NCI-H187 treated with DMSO at 0.1 percent for 48 hours (cell line): ENCODE results near the gene SLC25A21.

Experiments
- DNase-seq: peaks from one replicate; lab custom pipeline; 2025; lab: John Stamatoyannopoulos, UW

Gene SLC25A21

DNA sequence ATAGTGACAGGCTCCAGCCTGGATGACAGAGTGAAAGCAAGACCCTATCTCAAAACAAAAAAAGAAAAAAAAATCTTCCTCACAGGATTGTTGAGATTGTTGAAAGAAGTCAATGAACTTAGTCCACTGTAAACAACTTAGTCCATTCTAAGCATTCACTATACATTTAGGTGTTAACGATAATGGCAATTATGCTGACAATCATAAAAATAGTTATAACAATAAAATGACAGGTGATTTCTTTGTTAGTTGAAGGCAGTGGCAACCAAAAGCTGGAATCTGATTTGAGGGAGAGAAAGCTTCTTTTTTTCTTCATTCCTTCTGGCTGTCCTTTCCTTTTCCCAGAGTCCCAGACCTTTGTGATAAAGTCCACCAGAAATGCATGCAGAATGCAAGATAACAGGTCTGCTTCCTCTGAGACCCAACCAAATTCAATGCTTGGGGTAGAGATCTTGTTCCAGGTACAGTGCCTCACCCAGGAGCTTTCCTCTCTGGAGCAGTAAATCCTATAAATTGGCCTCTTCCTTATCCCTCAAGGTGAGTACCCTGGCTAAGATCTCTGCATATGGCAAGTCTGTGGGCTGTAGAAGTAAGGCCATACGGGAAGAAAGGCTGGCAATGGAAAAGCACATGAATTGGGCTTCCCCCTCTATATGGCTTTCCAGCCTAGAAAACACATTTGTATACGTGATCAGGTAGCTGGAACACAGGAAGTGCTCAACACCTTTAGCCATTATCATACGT is 458.3 kb downstream of the SLC25A21 start:
- DNase-seq = no peak

DNA sequence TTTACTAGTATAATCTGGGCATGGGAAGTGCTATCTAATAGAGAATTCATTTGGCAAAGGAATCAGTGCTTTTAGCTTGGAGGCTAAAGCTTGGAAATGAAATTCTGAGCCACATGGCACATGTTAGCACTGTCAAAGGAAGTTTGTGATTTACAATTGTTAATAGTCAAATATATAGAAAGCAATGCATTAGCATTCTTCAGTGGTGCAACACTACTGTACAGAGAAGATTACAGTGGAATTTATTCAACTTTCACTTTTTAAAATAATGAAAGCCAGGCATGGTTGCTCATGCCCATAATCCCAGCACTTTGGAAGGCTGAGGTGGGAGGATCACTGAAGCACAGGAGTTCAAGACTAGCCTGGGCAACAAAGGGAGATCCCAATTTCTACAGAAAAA is 464.8 kb downstream of the SLC25A21 start:
- no peak for DNase-seq

DNA sequence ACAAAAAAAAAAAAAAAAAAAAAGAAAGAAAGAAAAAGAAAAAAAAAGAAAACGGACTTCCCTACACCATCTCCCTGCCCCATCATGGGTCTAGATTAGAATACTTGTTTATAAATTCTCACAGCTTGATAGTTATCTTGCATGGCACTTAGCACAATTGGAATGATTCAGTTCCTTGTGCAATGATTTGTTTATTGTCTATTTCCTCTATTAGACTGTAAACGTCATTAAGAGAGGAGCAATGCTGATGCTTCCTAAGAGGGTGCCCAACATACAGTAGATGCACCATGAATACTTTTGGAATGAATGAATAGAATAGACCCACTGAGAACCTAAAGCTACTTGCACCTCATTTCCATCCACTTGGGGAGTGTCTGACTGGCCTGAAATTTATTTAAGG is 469.9 kb downstream of the SLC25A21 start:
- DNase-seq = no peak

DNA sequence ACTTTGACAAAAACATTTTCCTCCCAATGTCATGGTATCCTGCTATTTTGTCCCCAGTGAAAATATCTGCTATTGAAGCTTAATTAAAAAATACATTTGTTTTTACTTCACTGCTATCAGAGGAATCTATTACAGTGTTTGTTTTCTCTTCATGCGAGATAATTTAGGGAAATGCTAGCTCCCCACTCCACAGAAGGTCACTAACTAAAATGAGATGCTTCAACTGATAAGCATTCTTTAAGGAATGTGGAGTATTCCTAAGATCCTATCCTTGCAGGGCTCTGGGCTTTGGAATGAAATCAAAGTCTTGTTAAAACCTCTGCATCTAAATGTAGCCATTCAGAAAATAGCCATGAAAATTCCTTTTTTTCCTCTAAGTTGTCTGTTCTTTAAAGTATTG is 471.3 kb downstream of the SLC25A21 start:
- DNase-seq = no peak

DNA sequence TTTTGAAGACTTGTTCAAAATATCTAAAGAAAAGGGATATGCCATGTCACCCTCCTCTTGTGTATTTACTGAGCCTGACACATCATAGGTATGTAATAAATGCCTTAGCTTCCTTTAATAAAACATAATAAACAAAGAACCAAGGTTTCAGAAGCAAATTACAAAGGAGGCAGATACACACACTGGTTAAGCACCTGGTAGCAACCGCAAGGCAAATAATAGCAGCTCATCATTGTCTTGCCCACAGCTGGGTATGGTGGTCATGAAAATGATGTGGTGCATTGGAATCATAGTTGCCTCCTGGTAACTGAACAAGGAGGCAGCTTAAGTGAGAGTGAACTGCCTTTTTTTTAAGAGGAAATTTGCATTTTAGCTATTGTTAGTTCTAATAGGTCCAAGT is 471.8 kb downstream of the SLC25A21 start:
- no peak for DNase-seq

DNA sequence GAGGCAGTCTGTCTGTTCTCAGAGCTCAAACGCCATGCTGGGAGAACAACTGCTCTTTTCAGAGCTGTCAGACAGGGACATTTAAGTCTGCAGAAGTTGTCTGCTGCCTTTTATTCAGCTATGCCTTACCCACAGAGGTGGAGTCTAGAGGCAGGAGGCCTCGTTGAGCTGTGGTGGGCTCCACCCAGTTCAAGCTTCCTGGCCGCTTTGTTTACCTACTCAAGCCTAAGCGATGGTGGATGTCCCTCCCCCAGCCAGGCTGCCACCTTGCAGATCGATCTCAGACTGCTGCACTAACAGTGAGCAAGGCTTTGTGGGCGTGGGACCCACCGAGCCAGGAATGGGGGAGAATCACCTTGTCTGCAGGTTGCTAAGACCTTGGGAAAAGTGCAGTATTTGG is 473.0 kb downstream of the SLC25A21 start:
- DNase-seq = peak; percentile 27

DNA sequence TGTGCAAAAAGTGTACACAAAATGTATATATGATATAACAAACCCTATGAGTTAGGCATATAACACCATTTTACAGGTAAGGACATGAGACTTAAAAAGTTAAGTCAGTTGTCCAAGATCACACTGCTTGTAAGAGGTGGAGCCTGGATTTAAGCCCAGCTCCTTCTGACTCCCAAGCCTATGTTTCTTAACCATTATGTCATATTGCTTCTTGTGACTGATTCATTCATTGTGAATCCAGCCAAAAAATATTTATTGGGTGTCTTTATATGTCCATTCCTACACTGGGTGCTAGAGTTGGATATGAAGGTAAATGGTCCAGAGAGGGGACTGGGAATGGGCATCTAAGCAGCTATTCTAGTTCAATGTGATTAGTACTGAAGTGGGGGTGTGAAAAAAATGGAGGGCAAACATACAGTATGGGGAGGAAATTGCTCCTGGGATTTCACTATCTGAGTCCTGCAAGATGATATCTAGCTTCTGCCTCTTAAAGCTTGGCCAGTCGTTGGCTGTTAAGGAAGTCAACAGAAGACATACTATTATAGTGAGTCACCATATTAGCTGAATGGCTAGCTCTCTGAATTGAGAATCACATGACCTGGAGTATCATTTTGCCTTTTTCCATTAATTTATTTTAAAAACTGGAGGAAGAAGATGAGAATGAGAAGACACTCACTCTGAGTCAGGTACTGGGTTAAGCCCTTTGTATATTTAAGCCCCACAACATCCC is 481.9 kb downstream of the SLC25A21 start:
- no peak for DNase-seq

DNA sequence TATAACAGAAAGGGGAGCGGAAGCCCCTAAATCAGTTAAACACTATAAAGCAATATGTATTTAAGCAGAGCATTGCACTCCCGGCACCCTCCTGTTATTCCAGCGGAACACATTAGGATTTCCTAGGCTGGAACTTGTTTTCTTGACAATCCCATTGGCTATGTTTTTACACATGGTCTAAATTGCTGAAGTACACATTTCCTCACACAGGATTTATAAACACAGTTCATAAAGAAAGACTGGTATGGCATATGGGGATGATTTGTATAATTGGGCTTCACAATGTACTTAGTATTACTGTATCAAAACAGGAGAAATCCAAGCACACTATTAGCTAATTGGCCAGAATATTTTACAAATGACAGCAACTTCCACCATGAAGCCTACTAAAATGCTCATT is 487.5 kb downstream of the SLC25A21 start:
- no peak for DNase-seq

DNA sequence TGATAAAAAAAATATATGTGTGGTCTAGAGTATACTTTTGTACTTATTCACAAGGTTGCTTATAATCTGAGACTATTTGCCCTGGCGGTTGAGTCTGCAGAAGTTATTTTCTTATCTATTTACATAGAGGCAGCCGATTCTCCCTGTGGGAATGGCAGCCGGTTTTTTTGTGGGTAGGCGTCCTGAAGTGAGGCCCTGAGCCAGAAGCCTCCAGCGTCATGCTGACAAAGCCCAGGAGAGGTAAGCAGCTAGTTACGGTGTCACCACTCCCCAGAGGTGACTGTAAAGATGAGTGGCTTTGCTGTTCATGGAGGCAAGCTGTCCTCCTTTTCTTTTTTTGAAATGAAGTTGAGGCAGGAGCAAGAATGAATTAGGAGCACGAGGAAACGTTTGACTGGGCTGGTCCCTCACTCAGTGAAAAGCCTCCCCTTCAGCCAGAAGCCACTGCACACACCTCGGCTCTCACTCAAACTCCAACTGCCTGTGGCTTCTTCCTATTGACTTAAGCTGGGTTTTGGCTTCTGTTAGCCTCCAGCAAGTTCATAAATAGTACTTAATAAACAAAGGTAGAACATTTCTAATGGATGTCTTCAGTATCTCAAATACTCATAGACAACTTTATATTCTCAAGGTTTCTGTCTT is 489.2 kb downstream of the SLC25A21 start:
- DNase-seq = peak; percentile 80

DNA sequence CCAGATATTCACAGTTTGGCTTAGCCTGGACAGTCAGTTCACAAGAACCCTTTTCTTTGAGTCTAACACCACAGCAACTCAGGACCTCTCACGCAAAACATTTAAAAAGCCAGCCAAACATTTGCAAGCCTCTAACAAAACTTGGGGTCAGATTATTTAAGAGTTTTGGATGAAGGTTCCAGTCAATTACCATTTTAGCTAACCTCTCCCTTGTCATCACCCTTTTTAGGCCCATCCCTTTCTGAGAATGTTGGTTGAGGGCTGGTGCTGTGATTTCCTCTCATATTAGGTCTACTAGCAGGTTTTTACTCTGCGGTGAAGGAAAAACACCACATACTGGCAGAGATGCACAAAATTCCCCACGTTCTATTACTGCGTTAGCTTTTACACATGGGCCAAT is 490.1 kb downstream of the SLC25A21 start:
- DNase-seq = no peak

DNA sequence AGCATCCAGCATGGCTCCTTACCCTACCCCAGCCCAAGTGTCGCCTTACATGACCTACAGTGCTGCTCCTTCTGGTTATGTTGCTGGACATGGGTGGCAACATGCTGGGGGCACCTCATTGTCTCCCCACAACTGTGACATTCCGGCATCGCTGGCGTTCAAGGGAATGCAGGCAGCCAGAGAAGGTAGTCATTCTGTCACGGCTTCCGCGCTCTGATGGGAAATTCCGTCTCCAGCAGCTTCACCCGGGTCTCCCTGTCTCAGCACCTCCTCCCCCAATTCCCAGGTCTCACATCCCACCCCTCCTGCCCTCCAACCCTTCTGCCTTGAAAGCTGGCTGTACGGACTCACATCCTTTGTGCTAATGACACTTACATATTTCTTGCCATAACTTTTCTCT is 496.2 kb downstream of the SLC25A21 start:
- no peak for DNase-seq

DNA sequence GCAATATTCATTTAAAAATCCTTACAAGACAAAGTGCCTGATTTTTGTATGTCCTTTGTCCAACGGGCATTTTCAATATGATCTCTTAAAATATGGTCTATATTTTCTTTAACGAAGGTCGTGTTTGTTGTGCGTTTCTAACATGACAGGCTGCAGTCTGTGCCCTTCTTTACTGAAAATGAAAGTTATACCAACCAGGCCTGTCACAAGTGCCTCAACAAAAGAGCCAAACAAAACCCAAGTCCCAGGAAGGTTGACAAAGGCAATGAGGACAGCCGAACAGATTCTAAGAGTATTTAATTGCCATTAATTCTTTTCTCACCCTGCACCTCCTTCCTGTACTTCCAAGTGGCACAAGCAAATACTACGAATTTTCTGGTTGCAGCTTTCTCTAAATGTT is 496.8 kb downstream of the SLC25A21 start:
- peak; percentile 63 for DNase-seq

DNA sequence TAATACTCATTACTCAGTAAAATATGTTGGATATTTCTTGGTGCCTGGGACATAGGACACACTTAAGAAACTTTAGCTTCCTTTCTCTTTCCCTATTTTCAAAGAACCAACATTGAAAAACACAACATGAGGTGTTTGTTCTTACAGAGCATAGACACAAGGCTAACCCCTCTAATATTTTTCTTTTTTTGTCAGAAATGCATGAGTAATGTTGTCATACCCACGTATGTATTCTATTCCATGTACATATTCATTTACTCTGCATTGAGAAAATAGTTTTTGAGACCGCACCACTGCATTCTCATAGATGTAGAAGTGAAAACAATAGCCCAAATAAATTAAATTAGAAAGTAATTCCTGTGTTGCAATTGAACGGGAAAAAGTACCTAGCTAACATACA is 497.7 kb downstream of the SLC25A21 start:
- no peak for DNase-seq

DNA sequence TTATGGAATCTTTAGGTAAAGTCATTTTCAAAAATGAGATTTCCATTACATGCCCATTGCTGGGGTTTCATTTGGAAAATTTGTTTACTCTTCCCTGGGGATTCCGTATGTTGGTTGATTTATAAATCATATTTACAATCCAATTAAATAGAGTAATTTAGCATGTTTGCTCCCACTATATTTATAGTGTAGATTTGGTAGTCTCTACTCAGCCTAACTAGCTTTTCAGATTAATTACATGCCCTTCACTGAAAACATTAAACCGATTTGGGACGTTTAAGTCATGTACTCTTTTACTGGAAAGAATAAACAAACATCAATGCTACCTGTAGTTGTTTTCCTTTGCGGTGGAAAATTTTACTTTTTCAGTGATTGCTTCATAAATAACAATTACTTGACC is 500.3 kb downstream of the SLC25A21 start:
- DNase-seq = no peak

DNA sequence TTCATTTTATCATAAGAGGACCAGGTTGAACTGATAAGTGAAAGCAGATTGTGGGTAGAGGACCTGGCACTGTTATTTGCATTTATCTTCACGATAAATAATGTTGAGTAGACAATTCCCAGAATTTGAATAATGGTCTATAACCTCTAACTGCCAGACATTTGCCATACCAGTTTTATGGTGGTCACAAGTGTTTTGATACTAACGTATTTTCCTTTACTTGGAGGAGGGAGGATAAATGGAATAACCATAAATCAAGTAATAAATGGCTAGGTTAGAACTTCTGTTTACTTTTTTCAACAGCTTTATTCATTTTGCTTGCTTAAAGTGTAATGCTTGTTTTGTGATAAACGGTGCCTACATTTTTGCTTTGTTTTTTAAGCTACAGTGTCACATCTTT is 501.3 kb downstream of the SLC25A21 start:
- peak; percentile 81 for DNase-seq

DNA sequence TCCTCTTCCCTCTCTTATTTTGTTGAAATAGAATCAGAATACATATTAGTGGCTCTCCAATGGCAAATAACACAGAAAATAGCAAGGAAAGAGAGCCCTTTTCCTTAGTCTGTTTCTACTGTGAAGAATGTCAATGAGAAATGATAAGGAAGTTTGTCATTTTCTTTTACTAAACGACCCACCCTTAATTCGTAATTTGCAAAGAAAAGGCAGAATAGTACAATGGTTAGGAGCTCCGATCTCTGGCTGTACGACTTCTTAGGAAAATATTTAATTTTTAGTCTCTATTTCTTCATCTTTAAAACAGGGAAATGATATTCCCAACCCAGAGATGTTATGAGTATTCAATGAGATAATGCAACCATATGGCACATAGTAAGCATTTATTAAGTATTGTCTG is 504.7 kb downstream of the SLC25A21 start:
- DNase-seq = no peak

DNA sequence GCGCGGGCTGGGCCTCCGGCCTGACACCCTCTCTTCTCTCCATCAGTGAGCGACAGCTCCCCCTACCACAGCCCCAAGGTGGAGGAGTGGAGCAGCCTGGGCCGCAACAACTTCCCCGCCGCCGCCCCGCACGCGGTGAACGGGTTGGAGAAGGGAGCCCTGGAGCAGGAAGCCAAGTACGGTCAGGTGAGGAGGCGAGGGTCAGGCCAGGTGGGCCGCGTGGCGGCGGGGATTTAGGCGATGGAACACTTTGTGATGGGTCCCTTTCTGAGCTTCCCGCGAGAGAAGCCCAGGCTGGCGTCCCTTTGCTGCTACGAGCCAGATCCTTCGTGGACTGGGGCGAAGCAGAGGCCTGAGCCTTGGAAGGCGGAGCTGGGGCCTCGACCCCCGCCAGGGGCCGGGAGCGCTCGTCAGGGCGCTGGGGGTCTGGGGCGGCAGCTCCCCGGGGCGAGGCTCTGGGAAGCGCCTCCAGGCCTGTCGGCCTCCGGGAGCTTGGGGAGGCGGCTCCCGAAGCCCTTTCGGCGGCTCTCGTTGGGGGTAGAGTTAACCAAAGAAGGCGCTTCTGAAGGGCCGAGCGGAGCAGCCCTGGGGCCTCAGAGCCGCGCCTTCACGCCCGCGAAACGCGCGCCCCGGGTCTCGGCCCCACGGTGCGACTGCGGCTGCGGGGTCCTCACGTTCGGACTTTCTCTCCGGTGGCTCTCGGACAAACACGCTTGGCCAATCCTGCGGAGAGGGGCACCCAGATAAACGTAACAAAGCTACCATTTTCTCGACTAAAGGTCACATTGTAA is 505.8 kb downstream of the SLC25A21 start:
- no peak for DNase-seq

DNA sequence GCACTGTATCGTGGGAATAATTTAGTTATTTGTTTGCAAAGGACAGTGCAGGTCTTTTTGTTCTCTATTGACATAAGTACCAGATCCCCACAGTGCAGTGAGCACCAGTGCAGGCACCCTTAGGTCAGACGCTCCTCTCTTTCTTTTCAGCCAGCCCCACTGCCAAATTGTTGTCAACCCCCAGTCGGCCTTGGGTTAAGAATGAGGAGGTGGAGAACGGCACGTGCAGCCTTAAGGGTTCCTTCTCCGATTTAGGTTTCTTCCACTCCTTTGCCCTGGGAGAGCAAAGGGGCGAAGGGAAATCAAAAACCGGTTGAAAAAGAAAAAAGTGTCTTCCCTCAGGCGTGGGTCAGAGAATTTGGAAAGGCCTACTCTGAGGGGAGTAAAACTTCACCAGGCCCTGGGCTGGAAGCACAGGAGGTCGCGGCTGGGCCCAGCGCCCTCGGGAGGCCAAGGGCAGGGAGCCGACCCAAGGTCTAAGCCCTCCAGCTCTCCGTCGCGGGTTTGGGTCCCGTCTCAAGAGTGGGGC is 506.5 kb downstream of the SLC25A21 start:
- no peak for DNase-seq

DNA sequence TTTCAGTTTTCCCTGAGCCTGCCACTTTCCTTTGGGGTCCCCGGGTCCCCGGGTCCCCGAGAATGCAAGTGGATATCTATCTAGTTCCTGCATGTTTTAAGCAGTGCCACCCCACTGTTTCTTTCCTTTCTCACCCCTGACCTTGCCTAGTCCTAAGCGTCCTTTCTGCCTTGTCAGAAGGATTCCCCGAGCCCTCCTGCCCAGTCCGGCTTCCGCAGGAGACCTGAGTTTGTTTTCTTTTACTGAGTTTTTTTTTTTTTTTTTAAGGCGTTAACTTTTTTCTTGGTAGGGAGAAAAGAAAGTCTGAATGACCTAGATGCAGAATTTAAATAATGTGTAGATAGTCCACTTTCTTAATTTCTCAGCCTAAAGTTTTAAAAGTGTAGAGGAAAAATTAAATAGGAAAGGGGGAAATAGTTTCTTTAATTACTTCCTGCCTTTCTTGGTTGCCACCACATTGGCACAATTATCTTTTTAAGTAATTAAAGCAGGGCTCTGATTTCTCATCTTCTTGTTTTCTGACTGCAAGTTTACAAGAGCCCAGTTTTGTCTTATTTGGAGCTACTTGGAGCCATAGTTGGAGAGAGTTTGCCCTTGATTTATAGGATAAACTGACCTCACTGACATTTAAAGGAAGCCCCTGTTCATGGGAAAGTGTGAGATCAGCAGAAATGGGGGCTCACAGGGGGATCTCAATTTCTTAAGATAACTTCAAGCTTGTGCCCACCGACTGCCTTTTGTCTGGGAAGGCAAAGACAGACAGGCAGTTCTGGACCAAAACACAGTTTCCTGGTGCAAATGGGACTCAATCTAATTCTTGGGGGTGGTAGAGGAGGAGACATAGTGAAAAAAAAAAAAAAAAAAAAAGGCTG is 507.8 kb downstream of the SLC25A21 start:
- DNase-seq = no peak

DNA sequence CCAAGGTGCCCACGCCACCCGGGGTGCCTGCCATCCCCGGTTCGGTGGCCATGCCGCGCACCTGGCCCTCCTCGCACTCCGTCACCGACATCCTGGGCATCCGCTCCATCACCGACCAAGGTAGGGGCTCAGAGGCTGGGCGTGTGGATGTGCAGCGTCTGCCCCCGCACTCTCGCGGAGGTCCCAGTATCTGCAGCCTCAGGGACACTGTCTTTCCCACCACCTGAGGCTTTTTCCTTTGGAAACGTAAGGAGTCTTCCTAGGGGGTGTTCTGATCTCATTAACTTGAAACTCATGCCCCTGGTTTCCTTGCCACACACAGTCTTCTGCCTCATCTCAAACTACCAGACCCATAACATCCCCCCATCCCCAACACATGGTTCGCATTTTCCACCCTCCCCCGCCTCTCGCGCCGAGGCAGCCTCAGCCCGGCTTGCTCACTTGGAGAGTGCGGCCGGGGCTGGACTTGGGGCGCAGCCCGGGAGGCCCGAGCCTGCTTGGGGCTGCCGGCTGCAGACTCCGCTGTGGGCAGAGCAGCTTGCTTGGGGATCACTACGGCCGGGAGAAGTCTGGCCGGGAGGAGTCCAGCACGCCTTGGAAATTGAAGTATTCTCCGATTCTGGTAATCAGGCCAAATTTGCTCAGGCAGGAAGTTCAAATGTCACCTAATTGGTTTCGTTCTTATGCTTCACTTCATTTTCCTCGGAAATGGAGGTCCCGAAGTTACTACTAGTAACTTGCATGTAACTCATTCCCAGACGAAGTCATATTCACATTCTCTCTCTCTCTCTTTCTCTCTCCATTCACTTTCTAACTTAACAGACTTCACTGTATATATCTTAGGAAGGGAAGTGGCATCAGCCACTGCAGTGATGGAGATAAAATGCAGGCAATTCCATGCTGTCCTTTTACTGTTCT is 508.7 kb downstream of the SLC25A21 start:
- DNase-seq = no peak
